Brain pericyte (primary cell): ENCODE data around the gene VN1R5.
"Not testable (repeated sequence)": the region's sequence is repeated elsewhere in the genome, so short reads cannot be mapped to it uniquely, and the experiment has no call there.

Experiments
- DNase-seq: peaks from one replicate; pipeline ENCODE4 v3.0.0-alpha.2; 2012; ENCODE audit warnings: low read depth, low spot score

VN1R5 gene

GRCh38 chr1:247255772-247256171 is at the start of gene VN1R5:
Gene VN1R5 (plus strand): TSS chr1:247256072.
- not testable (repeated sequence) for DNase-seq

DNA sequence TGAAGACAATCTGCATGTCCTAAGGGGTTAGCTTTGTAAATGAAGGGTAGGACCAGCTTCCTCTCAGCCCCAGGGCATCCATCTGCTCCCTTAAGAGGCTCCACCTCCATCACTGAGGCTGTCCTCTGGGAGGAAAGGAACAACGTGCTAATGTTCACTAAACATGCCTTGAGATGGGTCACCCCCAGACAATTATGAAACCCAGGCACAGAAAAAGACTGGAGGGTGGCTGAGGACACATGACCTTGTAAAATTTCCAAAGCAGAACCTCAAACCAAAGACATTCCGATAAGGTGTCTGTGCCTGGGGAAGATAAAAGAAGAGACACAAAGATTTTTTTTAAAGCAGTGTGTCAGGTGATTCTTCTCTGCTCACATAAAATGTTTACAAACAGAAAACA is 46.5 kb upstream of the VN1R5 start:
- DNase-seq, result no peak

DNA sequence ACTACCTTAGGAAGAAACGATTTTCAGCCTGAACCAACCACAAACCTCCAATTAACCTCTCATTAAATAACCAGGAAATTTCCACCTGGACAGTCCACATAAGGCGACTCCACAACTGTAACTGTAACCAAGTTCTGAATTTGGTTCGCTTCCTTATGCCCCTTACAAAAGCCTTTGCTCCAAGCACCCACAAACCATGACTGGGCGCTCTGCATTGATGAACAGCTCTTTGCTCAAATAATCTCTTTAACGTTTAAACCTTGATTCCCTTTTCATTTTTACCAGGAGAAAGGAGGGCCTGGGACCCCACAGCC is 45.9 kb upstream of the VN1R5 start:
- DNase-seq, result no peak

- DNase-seq, result peak; percentile 48
Measured at GRCh38 chr1:247210376-247211117, 45.3 kb upstream of the VN1R5 start.

DNA sequence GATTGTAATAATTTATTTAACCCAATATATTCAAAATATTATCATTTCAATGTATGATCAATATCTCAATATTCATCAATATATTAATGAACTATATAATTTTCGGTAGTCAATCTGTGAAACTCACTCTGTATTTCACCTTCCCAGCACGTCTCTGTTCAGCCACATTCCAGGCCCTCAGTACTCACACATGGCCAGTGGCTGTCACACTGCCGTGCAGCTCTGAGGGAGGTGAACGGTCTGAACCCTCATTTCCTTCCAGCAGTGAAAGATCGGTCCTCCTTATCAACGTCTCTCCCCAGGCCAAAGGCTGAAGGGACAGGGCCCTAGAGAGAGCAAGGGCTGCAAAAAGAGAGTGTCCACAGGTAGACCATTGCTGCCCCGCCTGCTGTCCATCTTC is 44.5 kb upstream of the VN1R5 start:
- DNase-seq, result no peak

DNA sequence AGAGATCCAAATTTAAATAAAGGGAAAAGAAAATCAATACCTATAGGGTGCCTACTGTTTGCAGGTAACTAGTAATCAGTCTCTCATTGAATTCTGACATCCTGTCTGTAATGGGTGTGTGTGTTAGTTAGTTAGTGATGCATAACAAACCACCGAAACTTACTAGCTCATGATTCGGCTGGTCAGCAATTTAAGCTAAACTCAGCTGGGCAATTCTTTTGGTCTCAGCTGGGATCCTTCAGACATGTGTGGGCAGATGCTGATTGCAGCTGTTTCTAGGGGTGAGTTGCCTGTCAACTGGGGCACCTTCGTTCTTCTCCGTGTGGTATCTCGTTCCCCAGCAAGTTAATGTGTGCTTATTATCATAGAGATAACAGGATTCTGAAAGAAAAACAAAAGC is 43.9 kb upstream of the VN1R5 start:
- no peak for DNase-seq

GRCh38 chr1:247212627-247213617 is 43.0 kb upstream of the VN1R5 start:
- no peak for DNase-seq

GRCh38 chr1:247216261-247216660 is 39.6 kb upstream of the VN1R5 start:
- DNase-seq, result no peak

DNA sequence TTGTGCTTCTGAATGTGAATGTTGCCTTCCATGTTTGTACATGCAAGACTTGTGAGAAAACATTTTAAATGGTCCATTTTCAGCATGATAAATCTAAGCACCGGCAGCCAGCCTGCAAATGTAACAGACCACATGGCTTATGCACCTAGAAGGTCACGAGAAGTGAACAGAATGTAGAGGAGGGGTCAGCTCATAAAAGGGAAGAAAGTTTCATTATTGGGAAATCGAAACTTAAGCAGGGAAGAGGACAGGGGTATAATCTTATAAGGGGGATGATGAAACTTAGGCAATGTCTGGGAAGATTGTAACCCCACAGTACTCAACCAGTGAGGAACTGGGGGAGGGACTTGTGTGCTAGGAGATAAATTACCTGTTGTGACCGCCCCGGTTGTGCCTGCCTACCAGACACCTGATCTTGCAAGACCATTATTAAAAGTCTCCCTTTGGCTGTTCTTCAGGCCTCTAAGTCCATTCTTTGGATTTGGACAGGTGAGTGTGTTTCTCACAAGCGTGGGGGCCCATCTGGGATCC is 37.7 kb upstream of the VN1R5 start:
- no peak for DNase-seq

DNA sequence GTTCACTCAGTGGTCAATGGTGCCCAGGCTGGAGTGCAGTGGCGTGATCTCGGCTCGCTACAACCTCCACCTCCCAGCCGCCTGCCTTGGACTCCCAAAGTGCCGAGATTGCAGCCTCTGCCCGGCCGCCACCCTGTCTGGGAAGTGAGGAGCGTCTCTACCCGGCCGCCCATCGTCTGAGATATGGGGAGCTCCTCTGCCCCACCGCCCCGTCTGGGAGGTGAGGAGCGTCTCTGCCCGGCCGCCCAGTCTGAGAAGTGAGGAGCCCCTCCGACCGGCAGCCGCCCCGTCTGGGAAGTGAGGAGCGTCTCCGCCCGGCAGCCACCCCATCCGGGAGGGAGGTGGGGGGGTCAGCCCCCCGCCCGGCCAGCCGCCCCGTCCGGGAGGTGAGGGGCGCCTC is 35.6 kb upstream of the VN1R5 start:
- not testable (repeated sequence) for DNase-seq

- no peak for DNase-seq
Measured at GRCh38 chr1:247222840-247223239, 33.0 kb upstream of the VN1R5 start.

DNA sequence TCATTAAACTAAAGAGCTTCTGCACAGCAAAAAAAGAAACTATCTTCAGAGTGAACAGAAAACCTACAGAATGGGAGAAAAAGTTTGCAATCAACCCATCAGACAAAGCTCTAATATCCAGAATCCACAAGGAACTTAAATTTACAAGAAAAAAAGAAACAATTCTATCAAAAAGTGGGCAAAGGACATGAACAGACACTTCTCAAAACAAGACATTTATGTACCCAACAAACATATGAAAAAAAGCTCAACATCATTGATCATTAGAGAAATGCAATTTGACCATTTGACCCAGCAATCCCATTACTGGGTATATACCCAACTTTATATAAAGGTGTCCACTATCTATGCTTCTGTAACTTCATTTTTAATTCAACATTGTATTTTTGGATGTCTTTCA is 31.1 kb upstream of the VN1R5 start:
- no peak for DNase-seq

GRCh38 chr1:247228133-247228532 is 27.7 kb upstream of the VN1R5 start:
- DNase-seq, result no peak

DNA sequence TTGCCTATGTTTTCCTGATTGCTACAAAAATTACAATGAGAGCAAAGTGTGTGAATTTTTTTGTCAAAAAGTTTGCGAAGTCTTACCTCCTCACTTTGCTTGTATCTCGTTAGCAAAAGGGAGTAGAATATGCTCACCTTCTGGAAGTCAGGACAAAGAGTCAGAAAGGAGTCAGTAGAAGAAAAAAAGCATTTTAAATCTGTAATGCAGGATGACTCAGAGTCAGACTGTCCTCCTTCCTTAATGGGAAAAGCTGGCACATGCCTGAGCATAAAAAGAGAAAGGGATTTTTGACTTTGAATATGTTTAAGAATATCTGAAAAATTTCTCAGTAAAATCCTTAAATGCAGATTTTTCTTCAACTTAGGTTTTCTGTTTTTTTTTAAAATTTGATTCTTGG is 14.2 kb upstream of the VN1R5 start:
- no peak for DNase-seq

- DNase-seq, result no peak
Measured at GRCh38 chr1:247243524-247244137, 12.2 kb upstream of the VN1R5 start.

DNA sequence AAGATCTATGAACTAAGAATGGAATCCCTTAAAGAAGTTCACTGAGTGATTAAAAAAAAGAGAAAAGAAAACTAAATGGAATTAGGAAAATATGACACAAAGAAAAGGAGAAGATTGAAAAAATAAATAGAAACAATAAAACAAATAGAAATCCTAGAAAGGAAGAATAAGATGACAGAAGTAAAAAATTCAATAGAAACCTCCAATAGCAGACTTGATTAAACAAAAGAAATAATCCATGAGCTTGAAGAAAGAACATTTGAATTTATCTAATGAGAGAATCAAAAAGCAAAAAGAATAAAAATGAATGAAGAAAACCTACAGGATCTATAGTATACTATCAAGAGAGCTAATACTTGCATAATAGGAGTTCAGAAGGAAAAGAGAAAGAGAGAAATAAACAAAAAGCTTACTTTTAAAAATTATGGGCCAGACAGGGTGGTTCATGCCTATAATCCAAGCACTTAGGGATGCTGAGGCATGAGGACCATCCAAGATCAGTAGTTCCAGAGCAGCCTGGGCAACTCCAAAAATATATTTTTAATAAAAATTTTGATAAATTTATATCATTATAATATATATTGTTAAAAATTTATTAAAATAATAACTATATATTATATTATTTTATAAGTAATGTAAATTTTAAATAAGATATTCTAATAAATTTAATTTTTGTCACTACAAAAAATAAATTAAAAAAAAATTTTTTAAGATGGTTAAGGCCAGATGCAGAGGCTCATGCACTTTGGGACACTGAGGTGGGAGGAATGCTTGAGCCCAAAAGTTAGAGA is 9.4 kb upstream of the VN1R5 start:
- no peak for DNase-seq

- DNase-seq, result no peak
Measured at GRCh38 chr1:247247568-247247967, 8.3 kb upstream of the VN1R5 start.

- no peak for DNase-seq
Measured at GRCh38 chr1:247266053-247266452, 10.2 kb downstream of the VN1R5 start.

- DNase-seq, result no peak
Measured at GRCh38 chr1:247268390-247269045, 12.6 kb downstream of the VN1R5 start.

GRCh38 chr1:247269133-247269532 is 13.3 kb downstream of the VN1R5 start:
- DNase-seq, result no peak

DNA sequence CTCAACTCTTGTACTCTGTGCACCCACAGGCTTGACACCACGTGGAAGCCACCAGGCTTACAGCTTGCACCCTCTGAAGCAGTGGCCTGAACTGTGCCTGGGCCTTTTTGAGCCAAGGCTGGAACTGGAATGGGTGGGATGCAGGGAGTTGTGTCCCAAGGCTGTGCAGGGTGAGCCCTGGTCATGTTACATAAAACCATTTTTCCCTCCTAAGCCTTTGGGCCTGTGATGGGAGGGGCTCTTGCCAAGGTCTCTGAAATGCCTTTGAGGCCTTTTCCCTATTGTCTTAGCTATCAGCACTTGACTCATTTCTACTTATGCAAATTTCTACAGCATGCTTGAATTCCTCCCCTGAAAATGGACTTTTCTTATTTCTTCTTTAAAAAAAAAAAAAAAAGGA is 14.1 kb downstream of the VN1R5 start:
- DNase-seq, result no peak
